ENCODE measurements around the gene WFIKKN2.
"Not testable (repeated sequence)": the region's sequence is repeated elsewhere in the genome, so short reads cannot be mapped to it uniquely, and the experiment has no call there.

WFIKKN2 gene

GRCh38 chr17:50835301-50836234 is at the start of gene WFIKKN2:
Gene WFIKKN2 (plus strand): TSS chr17:50835586. CDS start chr17:50835938, 352 bp downstream.
- DNase-seq (ENCODE audit: low read depth in 3 of 3), result no peak

DNA sequence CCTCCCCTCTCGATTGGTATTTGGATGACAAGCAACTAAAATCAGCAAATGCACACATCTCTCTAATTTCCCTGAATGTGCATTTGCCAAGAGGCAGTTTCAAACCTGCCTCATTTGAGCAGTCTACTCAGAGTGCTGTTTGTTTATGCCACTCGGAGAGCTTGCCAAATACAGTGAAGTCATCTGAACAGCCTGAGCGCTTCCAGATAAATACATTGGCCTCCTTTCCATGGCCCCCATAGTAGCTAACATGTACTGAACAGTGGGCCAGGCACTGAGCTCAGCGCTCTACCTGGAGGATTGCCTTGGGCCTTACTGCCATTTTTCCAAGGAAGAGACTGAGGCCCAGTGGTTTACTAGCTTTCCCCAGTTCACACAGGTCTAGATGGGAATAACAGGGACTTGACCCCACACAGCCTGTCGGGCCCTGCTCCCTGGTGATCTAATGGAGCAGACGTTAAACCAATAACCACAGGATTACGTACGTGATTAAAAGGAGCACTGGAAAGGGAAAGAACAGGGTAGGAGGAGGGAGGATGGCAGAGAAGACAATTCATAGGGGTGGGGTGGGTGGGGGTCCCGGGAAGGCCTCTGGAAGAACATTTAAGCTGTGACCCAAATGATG is 49.3 kb upstream of the WFIKKN2 start:
- DNase-seq (ENCODE audit: low read depth in 3 of 3), result no peak

- DNase-seq (ENCODE audit: low read depth in 3 of 3), result no peak
These were observed 48.3 kb upstream of the WFIKKN2 start for GRCh38 chr17:50787106-50787505.

GRCh38 chr17:50790618-50791017 is 44.8 kb upstream of the WFIKKN2 start:
- no peak for DNase-seq (ENCODE audit: low read depth in 3 of 3)

GRCh38 chr17:50792132-50792531 is 43.3 kb upstream of the WFIKKN2 start:
- no peak for DNase-seq (ENCODE audit: low read depth in 3 of 3)

- no peak for DNase-seq (ENCODE audit: low read depth in 3 of 3)
These were observed 42.4 kb upstream of the WFIKKN2 start for GRCh38 chr17:50793007-50793406.

- no peak for DNase-seq (ENCODE audit: low read depth in 3 of 3)
These were observed 41.0 kb upstream of the WFIKKN2 start for GRCh38 chr17:50794361-50794760.

GRCh38 chr17:50797135-50797810 is 38.1 kb upstream of the WFIKKN2 start:
- DNase-seq (ENCODE audit: low read depth in 3 of 3), result no peak

- DNase-seq (ENCODE audit: low read depth in 3 of 3), result no peak
These were observed 36.7 kb upstream of the WFIKKN2 start for GRCh38 chr17:50798424-50799288.

DNA sequence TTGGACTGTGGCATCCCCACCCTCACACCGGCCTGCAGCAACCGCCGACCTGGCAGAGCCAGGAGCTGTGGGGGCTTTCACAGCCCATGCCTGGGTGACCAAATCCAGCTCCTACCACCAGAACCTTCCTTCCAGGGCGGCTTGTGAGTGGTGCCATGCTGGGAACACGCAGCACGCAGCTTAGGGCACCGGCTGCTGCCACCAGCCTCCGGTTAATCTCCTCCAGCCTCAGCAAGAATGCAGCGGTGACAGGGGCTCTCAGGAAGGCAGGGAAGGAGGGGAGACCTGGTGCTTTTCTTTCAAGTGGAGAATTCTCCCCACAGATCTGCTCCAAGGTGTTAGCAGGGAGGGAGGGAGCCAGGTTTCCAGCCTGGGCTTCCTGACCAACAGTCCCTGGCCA is 35.8 kb upstream of the WFIKKN2 start:
- no peak for DNase-seq (ENCODE audit: low read depth in 3 of 3)

GRCh38 chr17:50800196-50800700 is 35.1 kb upstream of the WFIKKN2 start:
- no peak for DNase-seq (ENCODE audit: low read depth in 3 of 3)

- DNase-seq (ENCODE audit: low read depth in 3 of 3), result no peak
These were observed 32.5 kb upstream of the WFIKKN2 start for GRCh38 chr17:50802609-50803571.

DNA sequence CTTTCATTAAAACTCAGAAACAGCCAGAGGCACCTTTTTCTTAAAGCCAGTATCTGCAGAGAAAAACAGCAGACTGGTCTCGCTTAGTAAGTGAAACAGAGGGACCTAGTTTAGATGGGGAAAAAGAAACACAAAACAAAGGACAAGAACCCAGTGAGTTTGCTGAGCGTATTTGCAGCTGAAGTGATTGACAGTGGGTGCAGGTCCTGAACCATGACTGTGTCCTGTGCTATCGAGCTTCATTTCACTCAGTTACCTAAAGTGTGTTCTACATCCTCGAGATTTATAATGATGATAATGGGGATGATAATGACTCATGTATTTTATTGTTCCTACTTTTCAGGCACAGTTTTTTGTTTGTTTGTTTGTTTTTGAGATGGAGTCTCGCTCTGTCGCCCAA is 31.7 kb upstream of the WFIKKN2 start:
- DNase-seq (ENCODE audit: low read depth in 3 of 3), result no peak

DNA sequence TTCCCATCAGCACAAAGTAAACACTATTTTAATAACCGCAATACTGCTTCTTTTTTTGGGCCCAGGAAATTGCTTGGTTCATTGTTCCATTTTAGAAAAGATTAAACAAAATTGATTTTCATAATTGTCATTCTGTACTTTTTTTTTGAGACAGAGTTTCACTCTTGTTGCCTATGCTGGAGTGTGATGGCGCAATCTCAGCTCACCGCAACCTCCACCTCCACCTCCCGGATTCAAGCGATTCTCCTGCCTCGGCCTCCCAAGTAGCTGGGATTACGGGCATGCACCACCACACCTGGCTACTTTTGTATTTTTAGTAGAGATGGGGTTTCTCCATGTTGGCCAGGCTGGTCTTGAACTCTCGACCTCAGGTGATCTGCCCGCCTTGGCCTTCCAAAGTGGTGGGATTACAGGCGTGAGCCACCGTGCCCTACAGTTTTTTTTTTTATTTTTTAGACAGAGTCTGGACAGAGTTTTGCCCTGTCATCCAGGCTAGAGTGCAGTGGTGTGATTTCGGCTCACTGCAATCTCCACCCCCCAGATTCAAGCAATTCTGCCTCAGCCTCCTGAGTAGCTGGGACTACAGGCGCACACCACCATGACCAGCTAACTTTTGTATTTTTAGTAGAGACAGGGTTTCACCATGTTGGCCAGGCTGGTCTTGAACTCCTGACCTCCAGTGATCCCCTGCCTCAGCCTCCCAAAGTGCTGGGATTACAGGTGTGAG is 30.5 kb upstream of the WFIKKN2 start:
- DNase-seq (ENCODE audit: low read depth in 3 of 3), result not testable (repeated sequence)

- DNase-seq (ENCODE audit: low read depth in 3 of 3), result no peak
These were observed 29.9 kb upstream of the WFIKKN2 start for GRCh38 chr17:50805486-50805885.

DNA sequence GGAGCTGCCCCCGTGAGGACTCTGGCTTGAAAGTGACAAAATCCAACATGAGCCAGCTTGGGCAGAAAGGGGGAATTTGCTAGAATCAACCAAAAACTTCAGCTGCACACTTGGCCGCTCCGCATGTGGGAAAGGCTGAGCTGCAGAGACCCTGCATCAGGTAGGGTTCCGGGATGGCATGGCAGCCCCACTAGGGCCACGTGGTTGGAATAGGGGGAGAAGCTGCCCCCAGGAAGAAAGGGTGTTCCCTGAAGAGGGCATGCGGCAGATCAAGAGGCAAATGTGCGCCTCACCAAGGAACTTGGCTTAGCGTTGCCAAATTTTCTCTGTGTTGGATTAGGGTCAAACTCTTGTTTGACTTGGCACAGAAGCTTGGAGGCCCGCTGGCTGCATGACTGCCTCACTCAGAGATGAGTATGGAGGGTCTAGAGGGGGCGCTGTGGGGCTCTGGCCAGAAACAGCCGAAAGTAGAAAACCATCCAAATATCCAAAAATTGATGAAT is 29.2 kb upstream of the WFIKKN2 start:
- DNase-seq (ENCODE audit: low read depth in 3 of 3), result no peak

GRCh38 chr17:50807009-50807408 is 28.4 kb upstream of the WFIKKN2 start:
- DNase-seq (ENCODE audit: low read depth in 3 of 3), result no peak

GRCh38 chr17:50807675-50808074 is 27.7 kb upstream of the WFIKKN2 start:
- DNase-seq (ENCODE audit: low read depth in 3 of 3), result no peak

DNA sequence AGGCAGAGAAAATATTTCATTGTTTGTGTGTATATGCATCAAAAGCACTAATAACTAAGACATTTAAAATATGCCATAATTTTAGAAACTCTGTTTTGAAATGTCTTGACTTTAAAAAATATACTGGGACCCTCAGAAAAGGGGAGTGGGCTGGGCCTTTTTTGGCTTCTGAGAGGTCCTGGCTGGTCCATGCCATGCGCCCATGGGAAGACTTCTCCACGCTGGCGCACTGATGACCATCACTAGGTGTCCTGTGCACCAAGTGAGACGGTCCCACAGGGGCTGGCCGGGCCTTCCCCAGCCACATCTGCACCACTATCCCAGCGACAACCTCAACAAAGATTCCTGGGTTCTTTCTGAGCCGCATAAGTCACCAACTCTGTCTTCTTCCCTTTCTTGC is 27.0 kb upstream of the WFIKKN2 start:
- DNase-seq (ENCODE audit: low read depth in 3 of 3), result no peak

Measured in stimulated activated CD4-positive, alpha-beta T cell treated with anti-CD3 and anti-CD28 coated beads, TNF-alpha, amount 100 ng/mL, for 4 hours (primary cell).